HCT116 (cell line): ENCODE measurements around the gene COL3A1.

Source experiments
- ATF3 ChIP-seq: IDR thresholded peaks from 2 replicates; pipeline ENCODE4 v1.6.1; 2012
- CTCF ChIP-seq, 3 experiments: fragments of 200-600 bp in 1 of 3; sonication (generic) in 1 of 3; IDR thresholded peaks in 2 of 3; conservative IDR thresholded peaks in 1 of 3; 2 replicates each; pipeline ENCODE4 v1.5.1; 2012 to 2017; ENCODE audit warnings: low read depth in 2 of 3, low read length in 2 of 3, antibody characterized with exemption in 1 of 3, borderline replicate concordance in 1 of 3, control low read depth in 1 of 3, mild to moderate bottlenecking in 1 of 3, mixed read lengths in 1 of 3, mixed run types in 1 of 3, moderate library complexity in 1 of 3; ENCODE audit not compliant: insufficient read depth in 1 of 3
- EZH2 ChIP-seq: fragments of 200-600 bp; sonication (generic); IDR thresholded peaks from 2 replicates; pipeline ENCODE4 v1.6.1; 2017; ENCODE audit warnings: antibody characterized with exemption, mixed run types
- JUND ChIP-seq: IDR thresholded peaks from 2 replicates; pipeline ENCODE4 v1.6.1; 2012
- MAX ChIP-seq: IDR thresholded peaks from 2 replicates; pipeline ENCODE4 v1.6.1; 2012
- POLR2A ChIP-seq: IDR thresholded peaks from 2 replicates; pipeline ENCODE4 v1.7.0; 2011; ENCODE audit warnings: borderline replicate concordance; ENCODE audit not compliant: insufficient read depth, insufficient read length; ENCODE audit errors: extremely low read depth
- POLR2AphosphoS5 ChIP-seq: IDR thresholded peaks from 2 replicates; pipeline ENCODE4 v1.6.1; 2011; ENCODE audit warnings: mild to moderate bottlenecking, low read depth, low read length, moderate library complexity
- SIN3A ChIP-seq: IDR thresholded peaks from 2 replicates; pipeline ENCODE4 v1.6.1; 2012; ENCODE audit warnings: low read depth
- SP1 ChIP-seq: IDR thresholded peaks from 2 replicates; pipeline ENCODE4 v1.6.1; 2012; ENCODE audit warnings: low read depth
- YY1 ChIP-seq: IDR thresholded peaks from 2 replicates; pipeline ENCODE4 v1.6.1; 2011; ENCODE audit warnings: low read length, low read depth, moderate library complexity, mild to moderate bottlenecking; ENCODE audit not compliant: insufficient replicate concordance; ENCODE audit errors: extremely low read depth
- ZBTB33 ChIP-seq: IDR thresholded peaks from 2 replicates; pipeline ENCODE4 v1.6.1; 2011; ENCODE audit warnings: mild to moderate bottlenecking, low read length, moderate library complexity; ENCODE audit not compliant: insufficient replicate concordance; ENCODE audit errors: extremely low read depth
- ZNF274 ChIP-seq: fragments of 200-500 bp; sonication (Bioruptor generic); IDR thresholded peaks from 2 replicates; pipeline ENCODE4 v1.6.1; 2014; ENCODE audit warnings: mild to moderate bottlenecking, low read depth, low read length, inconsistent platforms

- TF ChIP-seq CTCF (IDR thresholded peaks at IDR 0.05 in 2 of 3, conservative IDR thresholded peaks at IDR 0.05 in 1 of 3; ENCODE audit: borderline replicate concordance in 1 of 3, insufficient read depth in 1 of 3, low read depth in 2 of 3, low read length in 2 of 3) (no peak), POLR2A (no peak), ATF3 (no peak), POLR2AphosphoS5 (no peak), EZH2 (no peak), MAX (no peak), JUND (no peak), ZNF274 (no peak), SIN3A (no peak), ZBTB33 (no peak), YY1 (no peak), SP1 (no peak)
Observed at GRCh38 chr2:189022053-189022481, 47.9 kb downstream of the COL3A1 start.
